H1 (cell line): ENCODE measurements around the gene ELMO2. TPM values are rescaled to one million over a fixed set of nuclear protein-coding genes. Genes with fewer than 3 reads are reported as not detected.

Experiments used
- CTCF ChIA-PET: fragments of 300-600 bp; sonication (Branson Sonifier 250); formaldehyde crosslinking; loops from one replicate; lab custom pipeline; 2021; ENCODE audit not compliant: partially characterized antibody; lab: Charles Lee
- POLR2A ChIA-PET: fragments of 300-600 bp; sonication (Branson Sonifier 250); formaldehyde crosslinking; loops from one replicate; lab custom pipeline; 2021; ENCODE audit warnings: inconsistent platforms; ENCODE audit not compliant: partially characterized antibody; lab: Charles Lee
- DNase-seq, 2 experiments: peaks; one replicate each; pipeline versions ENCODE4 v3.0.0 to v3.0.0-alpha.2; 2010 to 2022; ENCODE audit warnings: low spot score in 2 of 2, low read depth in 1 of 2, mixed read lengths in 1 of 2
- FAIRE-seq: peaks from 2 replicates; lab custom pipeline; 2011; peaks lifted over from hg19 to GRCh38; lab: Jason Lieb, UNC
- H2AFZ ChIP-seq: 2 replicates; pipeline ENCODE4 v1.8.1; 2012; ENCODE audit warnings: low read length, inconsistent platforms
- H2AK5ac ChIP-seq: 2 replicates; pipeline ENCODE4 v1.6.1; 2013; ENCODE audit warnings: low read depth, low read length
- H2BK120ac ChIP-seq: replicated peaks from 2 replicates; pipeline ENCODE3; 2013; ENCODE audit warnings: low read depth, low read length, inconsistent platforms
- H2BK12ac ChIP-seq: 2 replicates; pipeline ENCODE4 v1.6.1; 2013; ENCODE audit warnings: low read depth, low read length
- H2BK15ac ChIP-seq: 2 replicates; pipeline ENCODE4 v1.6.1; 2013; ENCODE audit warnings: low read length
- H2BK20ac ChIP-seq: 2 replicates; pipeline ENCODE4 v1.6.1; 2013; ENCODE audit warnings: low read length
- H2BK5ac ChIP-seq: 2 replicates; pipeline ENCODE4 v1.6.1; 2013; ENCODE audit warnings: low read depth, low read length
- H3K14ac ChIP-seq: 2 replicates; pipeline ENCODE4 v1.6.1; 2013; ENCODE audit warnings: inconsistent platforms; ENCODE audit not compliant: insufficient read length
- H3K18ac ChIP-seq: 2 replicates; pipeline ENCODE4 v1.6.1; 2013; ENCODE audit warnings: low read length; ENCODE audit errors: extremely low read depth
- H3K23ac ChIP-seq: 2 replicates; pipeline ENCODE4 v1.6.1; 2013; ENCODE audit warnings: inconsistent platforms; ENCODE audit not compliant: insufficient read length
- H3K23me2 ChIP-seq: 2 replicates; pipeline ENCODE4 v1.6.1; 2013; ENCODE audit warnings: low read depth, low read length
- H3K27ac ChIP-seq: 2 replicates; pipeline ENCODE4 v1.6.1; 2011; ENCODE audit warnings: low read depth, low read length, inconsistent platforms
- H3K27me3 ChIP-seq, 4 experiments: replicated peaks in 1 of 4; 1 replicate in 1 of 4; 2 replicates in 3 of 4; pipeline versions ENCODE4 v1.6.1 to v1.8.1; 2011 to 2013; ENCODE audit warnings: low read length in 3 of 4, mild to moderate bottlenecking in 3 of 4, inconsistent platforms in 2 of 4, mixed read lengths in 2 of 4, moderate library complexity in 1 of 4; ENCODE audit not compliant: control insufficient read depth in 3 of 4, insufficient read depth in 3 of 4; ENCODE audit errors: extremely low read depth in 1 of 4
- H3K36me3 ChIP-seq, 4 experiments: 2 replicates each; pipeline versions ENCODE4 v1.6.1 to v1.8.1; 2011 to 2013; ENCODE audit warnings: mild to moderate bottlenecking in 4 of 4, low read length in 3 of 4, moderate library complexity in 2 of 4, control low read depth in 1 of 4, inconsistent platforms in 1 of 4; ENCODE audit not compliant: insufficient read depth in 4 of 4, control insufficient read depth in 2 of 4
- H3K4ac ChIP-seq: replicated peaks from 2 replicates; pipeline ENCODE3; 2013; ENCODE audit warnings: low read length, low read depth, mixed read lengths, inconsistent platforms; ENCODE audit not compliant: insufficient read length
- H3K4me1 ChIP-seq, 4 experiments: replicated peaks in 1 of 4; 1 replicate in 1 of 4; 2 replicates in 3 of 4; pipeline versions ENCODE4 v1.6.1 to v1.8.1; 2011 to 2013; ENCODE audit warnings: low read length in 3 of 4, inconsistent platforms in 2 of 4, mixed read lengths in 1 of 4; ENCODE audit not compliant: insufficient read depth in 4 of 4, control insufficient read depth in 3 of 4
- H3K4me2 ChIP-seq, 2 experiments: 2 replicates each; pipeline versions ENCODE4 v1.6.1 to v1.8.1; 2011 to 2013; ENCODE audit warnings: low read depth in 2 of 2, low read length in 2 of 2, control low read depth in 1 of 2, inconsistent platforms in 1 of 2, mild to moderate bottlenecking in 1 of 2; ENCODE audit not compliant: insufficient read depth in 1 of 2
- H3K4me3 ChIP-seq, 4 experiments: fragments of 200-600, 300-600 bp in 1 of 4; sonication (generic), shearing (Covaris generic), sonication (Bioruptor Twin) in 1 of 4; 2 replicates each; pipeline versions ENCODE4 v1.5.1 to v1.8.1; 2011 to 2016; ENCODE audit warnings: low read length in 4 of 4, low read depth in 3 of 4, control low read depth in 2 of 4, inconsistent platforms in 2 of 4, mild to moderate bottlenecking in 2 of 4, mixed read lengths in 1 of 4, moderate library complexity in 1 of 4; ENCODE audit not compliant: insufficient read depth in 2 of 4; ENCODE audit errors: extremely low read depth in 1 of 4
- H3K56ac ChIP-seq: replicated peaks from 2 replicates; pipeline ENCODE3; 2013; ENCODE audit warnings: low read depth, mild to moderate bottlenecking, mixed read lengths, low read length, inconsistent platforms; ENCODE audit not compliant: insufficient read length
- H3K79me1 ChIP-seq: 2 replicates; pipeline ENCODE4 v1.6.1; 2013; ENCODE audit warnings: low read depth, low read length, control low read depth
- H3K79me2 ChIP-seq, 2 experiments: 2 replicates each; pipeline versions ENCODE4 v1.6.1 to v1.8.1; 2012 to 2013; ENCODE audit warnings: low read length in 2 of 2, mild to moderate bottlenecking in 2 of 2, inconsistent platforms in 1 of 2; ENCODE audit not compliant: insufficient read depth in 2 of 2, control insufficient read depth in 1 of 2
- H3K9ac ChIP-seq, 4 experiments: replicated peaks in 1 of 4; 1 replicate in 1 of 4; 2 replicates in 3 of 4; pipeline versions ENCODE4 v1.6.1 to v1.8.1; 2011 to 2013; ENCODE audit warnings: low read depth in 3 of 4, low read length in 3 of 4, control low read depth in 2 of 4, mild to moderate bottlenecking in 2 of 4, moderate library complexity in 2 of 4, inconsistent platforms in 1 of 4; ENCODE audit errors: extremely low read depth in 1 of 4
- H3K9me3 ChIP-seq, 2 experiments: 2 replicates each; pipeline versions ENCODE4 v1.6.1 to v1.8.1; 2012 to 2013; ENCODE audit warnings: mild to moderate bottlenecking in 2 of 2, moderate library complexity in 2 of 2, control low read depth in 1 of 2, inconsistent platforms in 1 of 2, low read depth in 1 of 2, low read length in 1 of 2, mixed read lengths in 1 of 2; ENCODE audit not compliant: insufficient read depth in 2 of 2
- H4K20me1 ChIP-seq, 2 experiments: replicated peaks in 1 of 2; 2 replicates each; pipeline versions ENCODE3 to v1.8.1; 2011 to 2013; ENCODE audit warnings: inconsistent platforms in 2 of 2, low read length in 2 of 2, mild to moderate bottlenecking in 1 of 2; ENCODE audit not compliant: insufficient read depth in 2 of 2, control insufficient read depth in 1 of 2
- H4K5ac ChIP-seq: 2 replicates; pipeline ENCODE4 v1.6.1; 2013; ENCODE audit warnings: low read length, low read depth, mixed read lengths, inconsistent platforms; ENCODE audit not compliant: insufficient read length
- H4K8ac ChIP-seq: 2 replicates; pipeline ENCODE4 v1.8.0; 2013; ENCODE audit warnings: mild to moderate bottlenecking, moderate library complexity, low read length, inconsistent platforms; ENCODE audit not compliant: insufficient read depth; ENCODE audit errors: extremely low read depth
- H4K91ac ChIP-seq: replicated peaks from 2 replicates; pipeline ENCODE3; 2013; ENCODE audit warnings: low read length, mixed read lengths, inconsistent platforms; ENCODE audit not compliant: insufficient read length
- CEBPB ChIP-seq: IDR thresholded peaks from 2 replicates; pipeline ENCODE4 v1.6.1; 2012; ENCODE audit warnings: low read depth, low read length
- KDM1A ChIP-seq: fragments of 200-600, 300-600 bp; sonication (generic); IDR thresholded peaks from 2 replicates; pipeline ENCODE4 v1.7.1; 2016; ENCODE audit warnings: mild to moderate bottlenecking, low read length, borderline replicate concordance
- MAX ChIP-seq: IDR thresholded peaks from 2 replicates; pipeline ENCODE4 v1.6.1; 2012; ENCODE audit warnings: inconsistent platforms
- SP1 ChIP-seq: IDR thresholded peaks from 2 replicates; pipeline ENCODE4 v1.6.1; 2011; ENCODE audit warnings: low read depth, low read length
- WGBS, 2 experiments: shearing (Covaris generic) in 1 of 2; methylation state at CpG; one replicate each; pipeline versions ENCODE4 v1.1.6 to v1.1.7; 2013 to 2015; ENCODE audit warnings: low lambda C conversion rate in 2 of 2, mixed read lengths in 2 of 2, inconsistent platforms in 1 of 2, low coverage in 1 of 2, missing lambda C conversion rate in 1 of 2; ENCODE audit not compliant: insufficient replicate concordance in 2 of 2, insufficient coverage in 1 of 2, insufficient read length in 1 of 2; ENCODE audit errors: extremely low coverage in 1 of 2, missing lambda C conversion rate in 1 of 2; 5-methylcytosine and 5-hydroxymethylcytosine counted together
- polyA plus RNA-seq, 7 experiments: library from polyadenylated mRNA; depleted of rRNA in 3 of 7; stranded (reverse) in 5 of 7; unstranded in 2 of 7; fragments of >200 nt in 5 of 7; fragments of 200-250 nt in 2 of 7; gene quantifications; 1 replicate in 5 of 7; 2 replicates in 1 of 7; 4 replicates in 1 of 7; pipeline versions ENCODE4 v1.2.1 to v1.2.3, GENCODE V29; 2011 to 2013; ENCODE audit warnings: missing spikeins in 2 of 7, mixed read lengths in 2 of 7
- total RNA-seq: library from RNA; stranded (reverse); fragmentation: NEBNext Ultra II Directional; extraction: Animal tissue kit (Norgen Biotek cat#: 25700); gene quantifications from 2 replicates; pipeline ENCODE4 v1.2.1, GENCODE V29; 2021

Gene ELMO2
- total and polyA plus RNA-seq, 2 of the 8 experiments (the other 6 are each of a cell fraction or from before 2014, with no cell fraction given) = 34.3 to 39.7 TPM

DNA sequence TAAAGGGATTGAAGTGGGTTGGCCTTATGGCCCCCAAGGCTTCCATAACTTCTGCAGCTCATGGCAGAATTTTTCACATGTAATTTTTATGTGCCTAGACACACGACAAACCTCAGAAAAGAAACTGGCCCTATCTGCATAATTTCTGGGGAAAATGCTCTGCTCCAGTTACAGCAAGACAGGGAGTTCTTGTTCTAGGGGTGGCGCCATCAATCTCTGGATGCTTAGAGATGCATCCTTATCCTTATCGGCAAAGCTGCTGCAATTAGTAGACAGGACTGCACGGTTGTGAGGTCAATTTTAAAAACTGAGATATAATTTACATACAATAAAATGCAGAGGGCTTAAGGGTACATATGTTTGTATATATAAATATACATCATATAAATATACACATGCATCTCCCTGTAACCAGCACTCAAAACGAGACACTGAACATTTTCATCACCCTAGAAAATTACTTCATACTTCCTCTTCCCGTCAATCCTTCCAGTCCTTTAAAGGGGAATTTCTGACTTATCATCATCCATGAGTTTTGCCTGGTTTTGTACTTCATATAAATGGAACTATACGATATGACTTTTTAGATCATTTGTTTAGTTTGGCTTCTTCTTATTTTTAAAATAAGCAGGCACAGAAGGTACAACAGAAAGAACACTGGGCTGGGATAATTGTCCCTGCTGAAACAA, 10.2 kb downstream of the ELMO2 start:
- no peak overlapping the region for H3K4me2 ChIP-seq
- TF ChIP-seq KDM1A = no peak
- no peak for TF ChIP-seq SP1
- no peak for TF ChIP-seq MAX
- no peak for TF ChIP-seq CEBPB
- CTCF ChIA-PET = interaction anchor here (0.6 to 1.5 kb wide), 4 partner anchors 12 to 140 kb away, joined by 3 read pairs; no protein-coding TSS in a partner anchor
- no peak overlapping the region for H2AFZ ChIP-seq
- no peak overlapping the region for H2BK120ac ChIP-seq
- H2BK20ac ChIP-seq = no peak overlapping the region
- H3K4me1 ChIP-seq = peaks cover 0 to 5% (median 2%) of the 10 kb centered on the region in 4 experiments; a peak in 2 of 7 replicates
- peaks cover 9% of the 10 kb centered on the region for H3K79me1 ChIP-seq
- no peak overlapping the region for H2BK15ac ChIP-seq
- DNase-seq (no peak), FAIRE-seq (no peak)
- no peak overlapping the region for H3K18ac ChIP-seq
- H2AK5ac ChIP-seq = no peak overlapping the region
- no peak overlapping the region for H3K9ac ChIP-seq
- H4K8ac ChIP-seq = no peak overlapping the region
- no peaks in the 10 kb centered on the region for H3K27me3 ChIP-seq
- H3K23ac ChIP-seq = no peak overlapping the region
- peaks cover 0 to 23% of the 10 kb centered on the region in 2 experiments; a peak in 3 of 4 replicates for H3K79me2 ChIP-seq
- peaks cover 0 to 8% of the 10 kb centered on the region in 2 experiments for H4K20me1 ChIP-seq
- H3K4ac ChIP-seq = no peak overlapping the region
- H3K4me3 ChIP-seq = no peak overlapping the region
- no peak overlapping the region for H2BK12ac ChIP-seq
- no peak overlapping the region for H2BK5ac ChIP-seq
- H3K23me2 ChIP-seq = no peaks in the 10 kb centered on the region
- WGBS, 2 experiments = 88% methylated on average over 7 of the region's 7 CpGs; no CpG with 5 or more reads in 1 of the 2 experiments
- POLR2A ChIA-PET = no interaction called here
- H3K36me3 ChIP-seq = peaks cover 8 to 34% (median 24%) of the 10 kb centered on the region in 4 experiments
- no peak overlapping the region for H4K91ac ChIP-seq
- no peak overlapping the region for H3K14ac ChIP-seq
- no peak overlapping the region for H3K56ac ChIP-seq
- H3K27ac ChIP-seq = no peak overlapping the region
- no peaks in the 10 kb centered on the region for H3K9me3 ChIP-seq
- H4K5ac ChIP-seq = no peak overlapping the region
